Right lobe of liver (tissue), 6 donors: Measurements from ENCODE around the gene PLAC1. TPM values are rescaled to one million over a fixed set of nuclear protein-coding genes. Genes with fewer than 3 reads are reported as not detected.

Experiments
- ATAC-seq, 4 donors: fragments of 200-7000 bp; cut with Tn5 transposase; one replicate each; pipeline ENCODE4 v1.9.1; 2020; ENCODE audit warnings: mild to moderate bottlenecking in 4 of 4, moderate library complexity in 4 of 4
- DNase-seq, 3 donors: peaks; one replicate each; pipeline ENCODE4 v3.0.0-alpha.2; 2020
- H3K27ac ChIP-seq, 3 donors: fragments of 200-600 bp; one replicate each; pipeline ENCODE4 v1.8.0; 2022
- H3K27me3 ChIP-seq, 2 donors: fragments of 200-600 bp; one replicate each; pipeline ENCODE4 v1.8.0; 2022
- H3K36me3 ChIP-seq, 4 donors: fragments of 200-600 bp; sonication (generic) in 1 of 4; one replicate each; pipeline versions ENCODE4 v1.5.1 to v1.8.0; 2017 to 2022; ENCODE audit warnings: control low read depth in 1 of 4
- H3K4me1 ChIP-seq, 4 donors: fragments of 200-600 bp; sonication (generic) in 1 of 4; one replicate each; pipeline versions ENCODE4 v1.5.1 to v1.8.0; 2017 to 2022; ENCODE audit warnings: control low read depth in 1 of 4
- H3K4me3 ChIP-seq, 3 donors: fragments of 200-600 bp; one replicate each; pipeline ENCODE4 v1.8.0; 2022
- H3K9me3 ChIP-seq, 4 donors: fragments of 200-600 bp; sonication (generic) in 1 of 4; one replicate each; pipeline versions ENCODE4 v1.5.1 to v1.8.0; 2017 to 2022; ENCODE audit warnings: control low read depth in 1 of 4
- CTCF ChIP-seq, 4 donors: fragments of 200-600 bp in 3 of 4; fragments of 450-650 bp in 1 of 4; IDR thresholded peaks; one replicate each; pipeline versions ENCODE4 v1.5.1 to v1.8.0; 2016 to 2022; ENCODE audit warnings: antibody characterized with exemption in 4 of 4, mild to moderate bottlenecking in 2 of 4
- POLR2A ChIP-seq: fragments of 450-650 bp; IDR thresholded peaks from one replicate; pipeline ENCODE4 v1.6.1; 2017; ENCODE audit warnings: antibody characterized with exemption, mild to moderate bottlenecking
- WGBS: methylation state at CpG from one replicate; pipeline ENCODE4 v1.1.6; 2018; ENCODE audit warnings: low coverage, low lambda C conversion rate; ENCODE audit not compliant: insufficient coverage; ENCODE audit errors: missing lambda C conversion rate; 5-methylcytosine and 5-hydroxymethylcytosine counted together
- intact Hi-C, 2 donors: fragments of 100-400 bp; cut with DNase I; formaldehyde crosslinking; loops; one replicate each; pipeline versions ENCODE4 v1.11.2 to v1.14.1; 2022
- total RNA-seq, 6 experiments: library from RNA; depleted of rRNA in 2 of 6; stranded (reverse); fragments of >200 nt in 2 of 6; fragmentation: NEBNext Ultra II Directional in 3 of 6; extraction: Animal tissue kit (Norgen Biotek cat#: 25700) in 3 of 6; gene quantifications; one replicate each; pipeline versions ENCODE4 v1.1.0 to v1.2.4, GENCODE V29; 2016 to 2023
- donor health status: DM: no; HTN: yes; CAD: no.
- donor health status: DM: no; HTN: no; CAD: no.
- donor health status: DM: no; HTN: no; CAD: no.
- donor health status: DM: no; HTN: yes; CAD: no.
- donor health status: DM: no; HTN: yes; CAD: no.

PLAC1 gene
- total RNA-seq, 6 experiments from 2014 or later: not detected

DNA sequence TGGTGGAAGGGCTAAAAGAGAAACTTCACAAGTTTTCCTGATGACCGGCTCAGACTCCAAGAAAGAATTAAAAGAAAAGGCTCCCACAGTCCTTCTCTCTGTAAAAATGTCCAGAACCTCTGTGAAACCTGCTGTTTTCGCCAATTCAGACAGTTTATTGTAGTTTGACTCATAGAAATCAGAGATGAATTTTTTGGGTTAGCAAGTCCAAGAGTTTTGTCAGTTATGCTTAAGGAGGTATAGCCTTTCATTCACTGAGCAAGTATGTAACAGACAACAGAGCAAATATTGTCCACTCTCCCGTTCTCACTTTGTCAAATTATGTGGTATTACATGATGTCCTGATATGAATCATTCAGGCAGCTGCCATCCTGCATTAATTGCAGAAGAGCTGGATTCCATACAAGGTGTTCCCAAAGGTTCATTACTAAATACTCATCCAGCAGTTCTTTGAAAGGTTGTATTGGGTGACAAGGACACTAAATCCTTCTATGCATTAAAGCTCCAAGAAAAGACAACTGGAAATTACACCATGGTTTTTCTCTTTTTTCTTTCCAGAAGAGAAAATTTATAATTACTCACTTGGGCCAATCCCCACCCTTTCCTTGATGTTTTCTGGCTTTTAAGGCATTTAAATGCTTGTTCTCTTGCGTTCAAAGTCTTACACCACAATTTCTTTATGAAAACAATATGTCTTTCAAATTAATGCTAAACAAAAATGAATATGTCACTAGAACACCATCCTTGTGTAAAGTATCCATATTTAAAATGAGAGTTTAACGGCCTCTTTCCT is 30.0 kb upstream of the PLAC1 start:
- H3K27ac ChIP-seq: no peak overlapping the region
- 47% methylated on average over 5 of the region's 5 CpGs for WGBS

DNA sequence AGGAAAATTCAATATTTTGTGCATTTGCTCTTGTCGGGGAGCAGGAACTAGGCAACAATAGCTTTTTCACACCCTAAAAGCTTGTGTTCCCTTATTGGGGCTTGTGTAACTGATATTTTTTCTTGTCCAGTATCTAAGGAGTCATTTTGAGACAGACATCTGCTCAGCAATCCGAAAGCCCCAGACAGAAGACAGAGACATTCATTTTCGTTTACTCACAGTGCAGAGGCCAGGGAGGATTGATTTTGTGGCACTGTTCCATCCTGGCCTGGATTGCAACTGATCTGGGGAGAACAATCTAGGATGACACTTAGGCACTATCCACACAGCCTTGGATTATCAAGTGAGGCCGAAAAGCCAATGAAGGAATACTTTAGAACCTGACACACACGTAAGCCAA is 27.4 kb upstream of the PLAC1 start:
- H3K36me3 ChIP-seq: no peaks in the 10 kb centered on the region
- H3K27me3 ChIP-seq: no peaks in the 10 kb centered on the region
- H3K27ac ChIP-seq: no peak overlapping the region
- no peaks in the 10 kb centered on the region for H3K4me1 ChIP-seq
- WGBS: 71% methylated on average over 5 of the region's 5 CpGs
- no peaks in the 10 kb centered on the region for H3K9me3 ChIP-seq
- intact Hi-C loops: no loop called here
- TF ChIP-seq POLR2A (no peak), CTCF (IDR thresholded peaks at IDR 0.05) (no peak)
- ATAC-seq: no peak
- DNase-seq: no peak
- no peak overlapping the region for H3K4me3 ChIP-seq

More for the DNA sequence above, 30.0 kb upstream of the PLAC1 start:
- no peaks in the 10 kb centered on the region for H3K9me3 ChIP-seq
- ATAC-seq: no peak
- TF ChIP-seq POLR2A (no peak), CTCF (IDR thresholded peaks at IDR 0.05) (no peak)
- H3K4me1 ChIP-seq: no peaks in the 10 kb centered on the region
- no peak overlapping the region for H3K4me3 ChIP-seq
- no peak for DNase-seq
- H3K36me3 ChIP-seq: no peaks in the 10 kb centered on the region
- intact Hi-C loops: no loop called here
- H3K27me3 ChIP-seq: no peaks in the 10 kb centered on the region

- no peak overlapping the region for H3K27ac ChIP-seq
- no peaks in the 10 kb centered on the region for H3K9me3 ChIP-seq
- H3K36me3 ChIP-seq: no peaks in the 10 kb centered on the region
- TF ChIP-seq POLR2A (no peak), CTCF (IDR thresholded peaks at IDR 0.05) (no peak)
- 57% methylated on average over 1 of the region's 1 CpG for WGBS
- DNase-seq (no peak), ATAC-seq (no peak)
- intact Hi-C loops: no loop called here
- no peaks in the 10 kb centered on the region for H3K4me1 ChIP-seq
- no peaks in the 10 kb centered on the region for H3K27me3 ChIP-seq
- H3K4me3 ChIP-seq: no peak overlapping the region
These were observed 26.7 kb upstream of the PLAC1 start for GRCh38 chrX:134684956-134685355.

GRCh38 chrX:134683351-134684005 is 25.2 kb upstream of the PLAC1 start:
- TF ChIP-seq CTCF (IDR thresholded peaks at IDR 0.05) (no peak), POLR2A (no peak)
- H3K36me3 ChIP-seq: no peaks in the 10 kb centered on the region
- H3K4me3 ChIP-seq: no peak overlapping the region
- intact Hi-C loops: no loop called here
- no peak for DNase-seq
- no peaks in the 10 kb centered on the region for H3K27me3 ChIP-seq
- H3K27ac ChIP-seq: no peak overlapping the region
- 10% methylated on average over 1 of the region's 3 CpGs for WGBS
- no peaks in the 10 kb centered on the region for H3K4me1 ChIP-seq
- ATAC-seq: no peak
- H3K9me3 ChIP-seq: no peaks in the 10 kb centered on the region
